HG03469 (cell line): ENCODE data around the gene PNPLA6.
"Not testable (repeated sequence)": the region's sequence is repeated elsewhere in the genome, so short reads cannot be mapped to it uniquely, and the experiment has no call there.

Source experiments
- ATAC-seq: cut with Tn5 transposase; IDR thresholded peaks from one replicate; pipeline ENCODE4 v1.9.1; 2021; ENCODE audit warnings: mild to moderate bottlenecking, moderate library complexity, moderate number of reproducible peaks; ENCODE audit not compliant: unreplicated experiment

Gene PNPLA6

DNA sequence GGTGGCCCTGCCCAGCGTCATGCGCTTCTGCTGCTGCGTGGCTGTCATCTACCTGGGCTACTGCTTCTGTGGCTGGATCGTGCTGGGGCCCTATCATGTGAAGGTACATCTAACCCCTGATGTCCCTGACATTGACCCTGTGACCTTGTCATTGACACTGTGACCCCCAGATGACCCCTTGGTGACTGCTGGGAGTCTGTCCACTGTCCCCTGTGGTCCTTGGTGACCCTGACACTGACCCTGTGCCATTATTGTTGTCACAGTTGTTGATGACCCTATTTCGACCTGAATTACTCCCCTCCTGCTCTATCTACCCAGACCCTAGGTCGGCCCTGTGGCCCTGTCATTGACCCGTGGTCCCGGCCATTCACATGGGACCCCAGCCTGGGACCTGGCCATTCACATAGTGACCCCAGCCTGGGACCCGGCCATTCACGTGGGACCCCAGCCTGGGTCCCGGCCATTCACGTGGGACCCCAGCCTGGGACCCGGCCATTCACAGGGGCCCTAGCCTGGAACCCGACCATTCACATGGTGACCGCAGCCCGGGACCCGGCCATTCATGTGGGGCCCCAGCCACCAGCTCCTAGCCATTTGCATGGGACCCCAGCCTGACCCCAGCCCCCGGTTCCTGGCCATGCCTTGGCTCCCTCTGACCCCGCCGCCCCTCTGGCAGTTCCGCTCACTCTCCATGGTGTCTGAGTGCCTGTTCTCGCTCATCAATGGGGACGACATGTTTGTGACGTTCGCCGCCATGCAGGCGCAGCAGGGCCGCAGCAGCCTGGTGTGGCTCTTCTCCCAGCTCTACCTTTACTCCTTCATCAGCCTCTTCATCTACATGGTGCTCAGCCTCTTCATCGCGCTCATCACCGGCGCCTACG is 5.7 kb upstream of the PNPLA6 start:
- no peak for ATAC-seq

- no peak for ATAC-seq
Observed at GRCh38 chr19:7533281-7533885, 2.1 kb upstream of the PNPLA6 start.

DNA sequence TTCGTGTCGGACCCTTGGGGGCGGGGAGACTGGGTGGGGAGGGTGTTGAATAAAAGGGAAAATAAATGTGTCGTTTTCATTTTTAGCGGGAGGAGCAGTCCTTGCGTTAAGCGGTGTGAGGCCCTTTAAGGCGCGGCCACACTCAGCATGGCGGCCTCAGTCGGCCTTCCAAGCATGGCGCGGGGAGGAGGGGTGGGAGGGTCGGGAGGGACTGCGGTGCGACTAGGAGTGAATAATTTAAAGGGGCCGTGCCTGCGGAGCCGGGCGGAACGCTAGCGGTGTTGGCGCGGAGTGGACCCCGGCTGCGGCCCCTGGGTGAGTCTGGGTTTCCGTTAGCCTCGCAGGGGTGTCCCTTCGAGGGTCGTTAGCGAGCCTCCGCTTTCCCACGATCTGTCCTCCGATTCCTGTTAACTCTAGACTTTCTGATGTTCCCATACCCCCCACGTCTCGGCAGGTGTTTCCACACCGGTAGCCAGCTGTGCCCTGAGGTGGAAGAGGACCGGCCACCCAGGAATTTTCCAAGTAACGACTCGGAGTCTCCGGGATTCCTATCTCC is 1.5 kb upstream of the PNPLA6 start:
- ATAC-seq = no peak

GRCh38 chr19:7534531-7535046 is 928 bp upstream of the PNPLA6 start:
- no peak for ATAC-seq

- no peak for ATAC-seq
Observed at GRCh38 chr19:7535998-7536695, 630 bp downstream of the PNPLA6 start.

DNA sequence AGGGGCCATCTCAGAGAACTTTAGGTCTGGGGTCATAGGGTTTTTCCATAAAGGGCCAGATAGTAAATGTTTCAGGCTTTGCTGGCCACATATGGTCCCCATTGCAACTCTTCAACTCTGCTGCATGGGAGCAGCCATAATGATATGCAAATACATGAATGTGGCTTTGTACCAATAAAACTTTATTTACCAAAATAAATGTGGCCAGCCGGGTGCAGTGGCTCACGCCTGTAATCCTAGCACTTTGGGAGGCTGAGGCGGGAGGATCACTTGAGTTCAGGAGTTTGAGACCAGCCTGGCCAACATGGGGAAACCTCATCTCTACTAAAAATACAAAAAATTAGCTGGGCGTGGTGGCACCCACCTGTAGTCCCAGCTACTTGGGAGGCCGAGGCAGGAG is 3.5 kb downstream of the PNPLA6 start:
- ATAC-seq = not testable (repeated sequence)

- no peak for ATAC-seq
Observed at GRCh38 chr19:7539827-7540425, 4.4 kb downstream of the PNPLA6 start.

GRCh38 chr19:7540761-7541474 is 5.4 kb downstream of the PNPLA6 start:
- ATAC-seq = no peak

- no peak for ATAC-seq
Observed at GRCh38 chr19:7541475-7541824, 5.9 kb downstream of the PNPLA6 start.

DNA sequence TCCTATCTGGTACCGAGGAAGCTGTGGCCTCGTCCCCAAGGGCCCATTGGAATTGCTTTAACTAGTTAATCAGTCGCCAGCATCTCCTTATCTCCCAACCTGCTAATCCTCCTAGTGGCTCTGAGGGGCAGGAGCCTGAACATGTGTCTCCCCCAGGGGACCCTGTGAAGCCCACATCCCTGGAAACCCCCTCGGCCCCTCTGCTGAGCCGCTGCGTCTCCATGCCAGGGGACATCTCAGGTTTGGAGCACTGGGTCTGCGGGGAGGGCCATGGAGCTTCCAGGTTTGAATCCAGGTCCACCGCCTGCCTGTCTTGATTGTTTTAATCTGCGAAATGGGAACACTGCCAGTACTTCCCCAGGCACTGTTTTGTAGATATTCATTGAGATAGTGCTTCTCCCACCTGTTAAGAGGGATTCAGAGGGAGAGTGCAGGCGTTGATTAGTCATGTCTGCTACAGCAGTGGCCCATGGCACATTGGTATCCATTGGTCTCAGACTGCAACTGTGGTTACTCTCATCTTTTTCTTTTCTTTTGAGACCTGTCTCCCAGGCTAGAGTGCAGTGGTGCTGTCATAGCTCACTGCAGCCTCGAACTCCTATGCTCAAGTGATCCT is 6.4 kb downstream of the PNPLA6 start:
- ATAC-seq = no peak

- ATAC-seq = no peak
Observed at GRCh38 chr19:7542556-7543348, 7.2 kb downstream of the PNPLA6 start.

- no peak for ATAC-seq
Observed at GRCh38 chr19:7544626-7545025, 9.1 kb downstream of the PNPLA6 start.

GRCh38 chr19:7545300-7545699 is 9.8 kb downstream of the PNPLA6 start:
- no peak for ATAC-seq

DNA sequence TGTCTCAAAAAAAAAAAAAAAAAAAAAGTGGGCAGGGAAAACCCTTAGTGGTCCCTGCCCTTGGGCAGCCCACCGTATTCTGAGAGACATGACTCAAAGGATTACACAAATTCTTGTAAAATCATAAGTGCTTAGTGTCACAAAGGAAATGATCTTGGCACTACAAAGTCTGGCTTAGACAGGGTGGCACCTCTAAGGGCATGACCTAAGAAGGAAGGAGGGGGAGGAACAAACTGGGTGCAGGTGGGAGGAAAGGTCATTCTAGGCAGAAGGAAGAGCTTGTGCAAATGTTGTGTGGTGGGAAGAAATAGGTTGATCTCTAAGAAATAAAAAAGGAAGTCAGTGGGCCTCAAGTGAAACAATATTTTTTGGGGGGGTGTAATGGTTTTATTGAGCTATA is 10.4 kb downstream of the PNPLA6 start:
- no peak for ATAC-seq

DNA sequence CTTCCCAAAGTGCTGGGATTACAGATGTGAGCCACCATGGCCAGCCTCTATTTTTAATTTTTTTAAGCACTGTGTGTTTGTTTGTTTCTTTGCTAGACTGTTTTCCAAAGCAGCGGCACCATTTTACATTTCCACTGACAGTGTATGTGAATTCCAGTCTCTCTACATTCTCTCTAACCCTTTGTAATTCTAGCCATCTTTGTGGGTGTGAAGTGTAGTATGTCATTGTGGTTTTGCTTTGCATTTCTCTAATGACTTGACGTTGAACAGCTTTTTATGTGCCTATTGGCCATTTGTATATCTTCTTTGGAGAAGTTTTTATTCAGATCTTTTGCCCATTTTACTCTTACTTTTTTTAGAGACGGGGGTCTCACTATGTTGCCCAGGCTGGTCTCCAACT is 11.6 kb downstream of the PNPLA6 start:
- no peak for ATAC-seq

- no peak for ATAC-seq
Observed at GRCh38 chr19:7549429-7550148, 14.1 kb downstream of the PNPLA6 start.

GRCh38 chr19:7550169-7550770 is 14.8 kb downstream of the PNPLA6 start:
- no peak for ATAC-seq
